Sigmoid colon (tissue), 7 donors: ENCODE results near the gene CDK6. TPM values are rescaled to one million over a fixed set of nuclear protein-coding genes. Genes with fewer than 3 reads are reported as not detected.

Experiments
- DNase-seq: peaks from one replicate; pipeline ENCODE4 v3.0.0-alpha.2; 2019
- H3K27ac ChIP-seq, 4 donors: fragments of 200-600 bp; sonication (generic); one replicate each; pipeline ENCODE4 v1.5.1; 2016 to 2019; ENCODE audit warnings: mild to moderate bottlenecking in 1 of 4
- H3K27me3 ChIP-seq, 3 donors: fragments of 200-600 bp; sonication (generic); one replicate each; pipeline ENCODE4 v1.5.1; 2019; ENCODE audit warnings: mild to moderate bottlenecking in 1 of 3
- H3K36me3 ChIP-seq, 4 donors: fragments of 200-600 bp; sonication (generic); one replicate each; pipeline ENCODE4 v1.5.1; 2016 to 2019
- H3K4me1 ChIP-seq, 4 donors: fragments of 200-600 bp; sonication (generic); one replicate each; pipeline ENCODE4 v1.5.1; 2017 to 2019
- H3K4me3 ChIP-seq, 4 donors: fragments of 200-600 bp; sonication (generic); one replicate each; pipeline ENCODE4 v1.5.1; 2017 to 2019; ENCODE audit warnings: mild to moderate bottlenecking in 2 of 4, moderate library complexity in 1 of 4
- H3K9me3 ChIP-seq, 4 donors: fragments of 200-600 bp in 3 of 4; sonication (generic) in 3 of 4; one replicate each; pipeline versions ENCODE4 v1.5.1 to v1.6.1; 2013 to 2019
- EP300 ChIP-seq, 4 donors: sonication (generic); formaldehyde crosslinking; IDR thresholded peaks; one replicate each; pipeline ENCODE4 v1.6.1; 2017; ENCODE audit warnings: antibody characterized with exemption in 4 of 4
- POLR2A ChIP-seq, 2 donors: fragments of 450-650 bp; IDR thresholded peaks; one replicate each; pipeline ENCODE4 v1.6.1; 2016; ENCODE audit warnings: antibody characterized with exemption in 2 of 2, mild to moderate bottlenecking in 2 of 2, moderate library complexity in 2 of 2
- POLR2AphosphoS5 ChIP-seq, 4 donors: sonication (generic); formaldehyde crosslinking; IDR thresholded peaks; one replicate each; pipeline ENCODE4 v1.6.1; 2017; ENCODE audit warnings: antibody characterized with exemption in 4 of 4
- WGBS, 2 donors: extraction: QIAGEN DNeasy Blood & Tissue Kit; methylation state at CpG; one replicate each; pipeline ENCODE4 v1.1.7; 2013; 5-methylcytosine and 5-hydroxymethylcytosine counted together
- intact Hi-C: fragments of 100-400 bp; cut with DNase I; formaldehyde crosslinking; loops from one replicate; pipeline ENCODE4 v1.15.1; 2023
- polyA plus RNA-seq, 3 donors: library from polyadenylated mRNA; stranded (reverse); fragments of 200-250 nt; gene quantifications; one replicate each; pipeline ENCODE4 v1.2.3, GENCODE V29; 2013
- total RNA-seq, 4 donors: library from RNA; depleted of rRNA; stranded (reverse); fragments of >200 nt; gene quantifications; one replicate each; pipeline ENCODE4 v1.1.0, GENCODE V29; 2016
- TF ChIP-seq, protein P1 (sequence below), 4 experiments: fragments of 450-650 bp in 3 of 4; fragments of 200-600 bp in 1 of 4; IDR thresholded peaks; one replicate each; pipeline ENCODE4 v1.5.1; 2016 to 2019; ENCODE audit warnings: antibody characterized with exemption in 4 of 4, mild to moderate bottlenecking in 3 of 4, moderate library complexity in 2 of 4
- donor health status: healthy with polysubstance abuse.
- donor health status: Bipolar disorder and iron deficiency.
- donor health status: healthy.

The CDK6 gene
- total and polyA plus RNA-seq, 7 donors = 2.4 to 25.8 (median 13.3) TPM

DNA sequence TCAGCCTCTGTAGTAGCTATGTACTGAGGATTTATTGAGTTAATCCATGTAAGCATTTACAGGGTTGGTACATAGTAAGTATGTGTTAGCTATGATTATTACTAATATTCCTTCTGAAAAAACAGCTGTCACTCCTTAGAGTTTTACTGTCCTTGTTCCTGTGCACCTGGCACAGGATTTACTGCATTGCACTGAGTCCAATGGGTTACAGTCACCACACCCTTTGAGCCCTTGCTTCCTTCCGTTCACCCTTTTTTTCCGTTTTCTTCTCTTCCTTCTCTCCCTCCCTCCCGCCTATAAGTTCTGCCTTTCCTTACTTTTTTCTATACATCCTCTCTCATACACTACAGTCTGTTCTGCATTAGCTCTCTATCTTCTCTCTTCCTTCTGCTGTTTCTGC is 12.5 kb upstream of the CDK6 start:
- Histone ChIP-seq H3K4me1 (no peaks in the 10 kb centered on the region), H3K4me3 (no peak overlapping the region), H3K27me3 (no peaks in the 10 kb centered on the region), H3K27ac (no peak overlapping the region), H3K36me3 (no peaks in the 10 kb centered on the region), H3K9me3 (no peaks in the 10 kb centered on the region)
- intact Hi-C loops = no loop called here
- WGBS, 2 donors = 12 to 43% methylated on average over 3 of the region's 3 CpGs
- TF ChIP-seq POLR2A (IDR thresholded peaks at IDR 0.05) = no peak
- TF ChIP-seq POLR2AphosphoS5 (IDR thresholded peaks at IDR 0.05) = no peak
- TF ChIP-seq, protein P1, sequence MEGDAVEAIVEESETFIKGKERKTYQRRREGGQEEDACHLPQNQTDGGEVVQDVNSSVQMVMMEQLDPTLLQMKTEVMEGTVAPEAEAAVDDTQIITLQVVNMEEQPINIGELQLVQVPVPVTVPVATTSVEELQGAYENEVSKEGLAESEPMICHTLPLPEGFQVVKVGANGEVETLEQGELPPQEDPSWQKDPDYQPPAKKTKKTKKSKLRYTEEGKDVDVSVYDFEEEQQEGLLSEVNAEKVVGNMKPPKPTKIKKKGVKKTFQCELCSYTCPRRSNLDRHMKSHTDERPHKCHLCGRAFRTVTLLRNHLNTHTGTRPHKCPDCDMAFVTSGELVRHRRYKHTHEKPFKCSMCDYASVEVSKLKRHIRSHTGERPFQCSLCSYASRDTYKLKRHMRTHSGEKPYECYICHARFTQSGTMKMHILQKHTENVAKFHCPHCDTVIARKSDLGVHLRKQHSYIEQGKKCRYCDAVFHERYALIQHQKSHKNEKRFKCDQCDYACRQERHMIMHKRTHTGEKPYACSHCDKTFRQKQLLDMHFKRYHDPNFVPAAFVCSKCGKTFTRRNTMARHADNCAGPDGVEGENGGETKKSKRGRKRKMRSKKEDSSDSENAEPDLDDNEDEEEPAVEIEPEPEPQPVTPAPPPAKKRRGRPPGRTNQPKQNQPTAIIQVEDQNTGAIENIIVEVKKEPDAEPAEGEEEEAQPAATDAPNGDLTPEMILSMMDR (IDR thresholded peaks at IDR 0.05) = no peak
- DNase-seq = no peak

DNA sequence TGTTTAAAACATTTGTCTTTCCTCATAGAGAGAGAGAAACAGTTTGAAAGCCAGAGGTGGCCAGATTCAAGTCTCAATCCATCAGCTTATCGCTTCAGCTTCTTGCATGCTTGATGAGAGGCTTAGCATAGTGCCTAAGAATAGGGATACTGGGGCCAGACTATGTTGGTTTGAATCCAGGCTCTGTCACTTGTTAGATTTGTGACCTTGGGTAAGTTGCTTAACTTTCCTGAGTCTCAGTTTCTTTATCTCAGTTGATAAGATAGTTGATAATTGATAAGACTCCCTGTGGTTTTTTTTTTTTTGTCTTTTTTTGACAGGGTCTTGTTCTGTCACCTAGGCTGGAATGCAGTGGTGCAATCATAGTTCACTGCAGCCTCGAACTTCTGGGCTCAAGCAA is 12.1 kb upstream of the CDK6 start:
- no peak for TF ChIP-seq POLR2A (IDR thresholded peaks at IDR 0.05)
- no peak for TF ChIP-seq EP300 (IDR thresholded peaks at IDR 0.05)
- TF ChIP-seq POLR2AphosphoS5 (IDR thresholded peaks at IDR 0.05) = no peak
- TF ChIP-seq, protein P1 (IDR thresholded peaks at IDR 0.05) = no peak
- intact Hi-C loops = no loop called here
- Histone ChIP-seq H3K9me3 (no peaks in the 10 kb centered on the region), H3K4me3 (no peak overlapping the region), H3K27ac (no peak overlapping the region), H3K4me1 (no peaks in the 10 kb centered on the region), H3K36me3 (no peaks in the 10 kb centered on the region), H3K27me3 (no peaks in the 10 kb centered on the region)
- DNase-seq = no peak
- WGBS, 2 donors = 61 to 79% methylated on average over 2 of the region's 2 CpGs

DNA sequence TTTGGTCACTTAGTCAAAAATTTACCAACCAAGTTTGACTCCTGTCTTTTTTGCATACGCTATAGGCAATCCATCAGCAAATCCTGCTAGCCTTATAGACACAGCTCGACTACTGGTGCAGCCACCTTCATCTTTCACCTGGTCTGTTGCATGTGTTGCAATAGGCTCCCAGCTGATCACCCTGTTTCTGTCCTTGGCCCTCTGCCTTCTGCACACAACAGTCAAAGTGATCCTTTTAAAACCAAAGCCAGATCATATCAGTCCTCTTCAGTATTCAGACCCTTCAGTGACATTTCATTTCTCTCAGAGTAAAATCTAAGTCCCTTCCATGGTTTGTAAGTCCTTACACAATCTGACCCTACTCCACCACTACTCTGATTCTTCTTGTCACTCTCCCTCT is 10.9 kb upstream of the CDK6 start:
- TF ChIP-seq EP300 (IDR thresholded peaks at IDR 0.05) = no peak
- TF ChIP-seq, protein P1 (IDR thresholded peaks at IDR 0.05) = no peak
- TF ChIP-seq POLR2A (IDR thresholded peaks at IDR 0.05) = no peak
- TF ChIP-seq POLR2AphosphoS5 (IDR thresholded peaks at IDR 0.05) = no peak
- intact Hi-C loops = no loop called here
- no peaks in the 10 kb centered on the region for H3K9me3 ChIP-seq
- H3K4me1 ChIP-seq = no peaks in the 10 kb centered on the region
- DNase-seq = no peak
- WGBS, 2 donors = 94 to 95% methylated on average over 2 of the region's 2 CpGs
- H3K36me3 ChIP-seq = no peaks in the 10 kb centered on the region
- H3K27me3 ChIP-seq = no peaks in the 10 kb centered on the region
- H3K4me3 ChIP-seq = no peak overlapping the region
- H3K27ac ChIP-seq = no peak overlapping the region

DNA sequence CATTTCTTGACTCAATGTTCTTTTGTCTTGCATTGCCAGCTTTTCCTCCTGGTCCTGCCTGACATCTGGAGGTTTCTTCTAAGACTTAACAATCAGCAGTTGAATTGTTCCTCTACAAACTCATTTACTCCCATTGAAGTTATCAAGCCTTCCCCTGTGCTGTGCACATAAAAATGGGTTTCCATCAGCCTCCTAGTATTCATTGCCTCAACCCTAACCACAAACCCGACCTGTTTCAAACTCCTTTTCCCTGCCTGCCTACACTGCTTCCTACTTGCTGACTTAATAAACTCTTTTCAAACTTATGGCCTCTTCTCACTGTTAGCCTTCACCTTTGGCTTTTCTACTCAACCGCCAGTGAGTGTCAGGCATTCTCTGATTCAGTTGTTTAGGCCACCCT is 9.4 kb upstream of the CDK6 start:
- WGBS, 2 donors = 70 to 89% methylated on average over 2 of the region's 2 CpGs
- TF ChIP-seq, protein P1 (IDR thresholded peaks at IDR 0.05) = no peak
- TF ChIP-seq POLR2A (IDR thresholded peaks at IDR 0.05) (no peak), EP300 (IDR thresholded peaks at IDR 0.05) (no peak), POLR2AphosphoS5 (IDR thresholded peaks at IDR 0.05) (no peak)
- intact Hi-C loops = no loop called here

DNA sequence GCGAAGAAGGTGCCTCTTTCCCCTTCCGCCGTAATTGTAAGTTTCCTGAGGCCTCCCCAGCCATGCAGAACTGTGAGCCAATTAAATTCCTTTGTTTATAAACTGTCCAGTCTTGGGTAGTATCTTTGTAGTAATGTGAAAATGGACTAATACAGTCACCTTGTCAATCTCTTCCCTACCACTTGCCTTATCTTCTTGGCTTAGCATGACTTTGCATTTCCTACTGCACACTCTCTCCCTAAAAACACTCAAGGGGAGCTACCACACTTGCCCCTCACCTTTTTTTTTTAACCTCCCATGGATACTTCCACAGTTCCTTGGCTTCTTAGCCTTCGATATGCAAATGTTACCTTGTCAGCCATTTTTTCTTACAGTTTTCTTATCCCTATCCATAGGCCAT is 7.4 kb upstream of the CDK6 start:
- H3K36me3 ChIP-seq = no peaks in the 10 kb centered on the region
- no peak for DNase-seq
- TF ChIP-seq POLR2A (IDR thresholded peaks at IDR 0.05) = no peak
- TF ChIP-seq POLR2AphosphoS5 (IDR thresholded peaks at IDR 0.05) = no peak
- TF ChIP-seq, protein P1 (IDR thresholded peaks at IDR 0.05) = no peak
- TF ChIP-seq EP300 (IDR thresholded peaks at IDR 0.05) = no peak
- no peaks in the 10 kb centered on the region for H3K27me3 ChIP-seq
- intact Hi-C loops = no loop called here
- H3K9me3 ChIP-seq = no peaks in the 10 kb centered on the region
- no peaks in the 10 kb centered on the region for H3K4me1 ChIP-seq
- 92 to 95% methylated on average over 4 of the region's 4 CpGs for WGBS, 2 donors
- H3K27ac ChIP-seq = no peak overlapping the region
- H3K4me3 ChIP-seq = no peak overlapping the region

More for the DNA sequence above, 9.4 kb upstream of the CDK6 start:
- H3K27me3 ChIP-seq = no peaks in the 10 kb centered on the region
- H3K4me1 ChIP-seq = no peaks in the 10 kb centered on the region
- H3K36me3 ChIP-seq = no peaks in the 10 kb centered on the region
- no peaks in the 10 kb centered on the region for H3K9me3 ChIP-seq
- no peak overlapping the region for H3K4me3 ChIP-seq
- no peak overlapping the region for H3K27ac ChIP-seq
- DNase-seq = no peak
